ENCODE results near the gene KCNC4.

KCNC4 gene

DNA sequence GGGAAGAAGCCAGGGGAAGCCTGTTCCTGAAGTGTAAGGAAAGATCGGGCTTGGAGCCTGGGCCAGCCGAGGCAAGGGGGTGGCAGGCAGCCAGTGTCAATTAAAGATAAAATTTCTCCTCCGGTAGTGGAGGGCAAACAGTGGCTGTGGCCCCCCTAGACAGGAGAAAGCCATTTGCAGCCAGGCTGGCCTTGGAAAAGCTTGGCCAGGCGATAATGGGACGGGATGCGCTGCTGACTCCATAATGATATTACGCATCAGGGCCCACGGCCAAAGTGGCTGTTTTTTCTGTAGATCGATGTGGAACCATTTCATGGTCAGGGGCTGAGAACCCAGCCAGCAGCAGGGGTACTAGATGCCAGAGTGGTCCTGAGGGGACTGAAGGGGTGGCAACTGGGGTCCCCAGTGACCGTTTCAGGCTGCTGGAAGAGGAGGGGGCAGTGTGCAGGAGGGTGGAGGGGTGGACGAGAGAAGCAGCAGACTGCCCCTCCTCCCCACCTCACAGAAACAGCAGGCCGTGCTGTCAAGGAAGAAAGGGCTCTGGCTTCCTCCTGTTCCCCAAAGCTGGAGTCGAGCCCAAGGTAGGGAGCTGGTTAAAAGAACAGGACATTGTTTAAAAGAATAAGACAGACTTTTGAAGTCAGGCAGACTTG lies 25.2 kb downstream of the KCNC4 start:
- TF ChIP-seq, protein P1, sequence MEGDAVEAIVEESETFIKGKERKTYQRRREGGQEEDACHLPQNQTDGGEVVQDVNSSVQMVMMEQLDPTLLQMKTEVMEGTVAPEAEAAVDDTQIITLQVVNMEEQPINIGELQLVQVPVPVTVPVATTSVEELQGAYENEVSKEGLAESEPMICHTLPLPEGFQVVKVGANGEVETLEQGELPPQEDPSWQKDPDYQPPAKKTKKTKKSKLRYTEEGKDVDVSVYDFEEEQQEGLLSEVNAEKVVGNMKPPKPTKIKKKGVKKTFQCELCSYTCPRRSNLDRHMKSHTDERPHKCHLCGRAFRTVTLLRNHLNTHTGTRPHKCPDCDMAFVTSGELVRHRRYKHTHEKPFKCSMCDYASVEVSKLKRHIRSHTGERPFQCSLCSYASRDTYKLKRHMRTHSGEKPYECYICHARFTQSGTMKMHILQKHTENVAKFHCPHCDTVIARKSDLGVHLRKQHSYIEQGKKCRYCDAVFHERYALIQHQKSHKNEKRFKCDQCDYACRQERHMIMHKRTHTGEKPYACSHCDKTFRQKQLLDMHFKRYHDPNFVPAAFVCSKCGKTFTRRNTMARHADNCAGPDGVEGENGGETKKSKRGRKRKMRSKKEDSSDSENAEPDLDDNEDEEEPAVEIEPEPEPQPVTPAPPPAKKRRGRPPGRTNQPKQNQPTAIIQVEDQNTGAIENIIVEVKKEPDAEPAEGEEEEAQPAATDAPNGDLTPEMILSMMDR (IDR thresholded peaks at IDR 0.05; ENCODE audit: low read depth, low read length): no peak
- DNase-seq (ENCODE audit: low read depth in 2 of 2): peak in 1 of 2 donors; percentile 16
- no peak overlapping the region for H3K4me3 ChIP-seq (replicated peaks in 1 of 2; ENCODE audit: low read depth in 2 of 2, low read length in 2 of 2)

DNA sequence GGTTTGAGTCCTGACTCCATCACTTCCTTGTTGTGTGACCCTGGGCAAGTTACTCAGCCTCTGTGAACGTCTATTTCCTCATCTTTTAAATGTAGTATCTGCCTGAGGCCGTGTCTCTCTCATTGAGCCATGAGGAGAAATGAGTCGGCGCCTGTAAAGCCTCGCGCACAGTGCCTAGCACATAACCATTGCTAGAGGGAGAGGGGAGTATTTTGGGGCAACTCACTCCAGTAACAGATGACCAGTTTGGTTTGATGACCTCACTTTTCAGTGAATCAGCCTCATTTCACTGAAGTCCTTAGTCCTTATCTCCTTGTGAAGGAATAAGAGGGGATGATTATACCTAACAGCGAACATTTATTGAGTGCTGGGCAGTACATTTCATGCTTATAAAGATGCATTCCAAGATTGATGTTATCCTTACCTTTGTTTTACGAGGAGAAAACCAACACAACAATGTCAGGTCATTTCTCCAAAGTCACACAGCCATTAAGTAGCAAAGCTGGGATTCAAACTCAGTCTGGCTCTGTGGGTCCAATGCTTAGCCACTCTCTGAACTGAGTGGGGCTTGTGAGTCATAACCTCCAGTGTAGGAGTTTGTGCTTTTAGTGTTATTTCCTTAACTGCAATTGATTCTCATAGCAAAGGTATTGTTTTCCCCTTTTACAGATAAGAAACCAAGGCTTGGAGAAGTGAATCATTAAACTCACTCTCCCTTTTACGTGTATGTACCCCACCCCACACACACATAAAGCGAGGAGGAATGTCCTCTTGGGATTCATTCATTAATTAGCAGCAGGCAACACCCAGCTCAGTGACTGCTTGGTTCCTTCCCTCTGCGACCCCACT lies 25.9 kb downstream of the KCNC4 start:
- TF ChIP-seq, protein P1 (IDR thresholded peaks at IDR 0.05; ENCODE audit: low read depth, low read length): no peak
- H3K4me3 ChIP-seq (replicated peaks in 1 of 2; ENCODE audit: low read depth in 2 of 2, low read length in 2 of 2): no peak overlapping the region
- DNase-seq (ENCODE audit: low read depth in 2 of 2): peak; percentile 74 to 85

DNA sequence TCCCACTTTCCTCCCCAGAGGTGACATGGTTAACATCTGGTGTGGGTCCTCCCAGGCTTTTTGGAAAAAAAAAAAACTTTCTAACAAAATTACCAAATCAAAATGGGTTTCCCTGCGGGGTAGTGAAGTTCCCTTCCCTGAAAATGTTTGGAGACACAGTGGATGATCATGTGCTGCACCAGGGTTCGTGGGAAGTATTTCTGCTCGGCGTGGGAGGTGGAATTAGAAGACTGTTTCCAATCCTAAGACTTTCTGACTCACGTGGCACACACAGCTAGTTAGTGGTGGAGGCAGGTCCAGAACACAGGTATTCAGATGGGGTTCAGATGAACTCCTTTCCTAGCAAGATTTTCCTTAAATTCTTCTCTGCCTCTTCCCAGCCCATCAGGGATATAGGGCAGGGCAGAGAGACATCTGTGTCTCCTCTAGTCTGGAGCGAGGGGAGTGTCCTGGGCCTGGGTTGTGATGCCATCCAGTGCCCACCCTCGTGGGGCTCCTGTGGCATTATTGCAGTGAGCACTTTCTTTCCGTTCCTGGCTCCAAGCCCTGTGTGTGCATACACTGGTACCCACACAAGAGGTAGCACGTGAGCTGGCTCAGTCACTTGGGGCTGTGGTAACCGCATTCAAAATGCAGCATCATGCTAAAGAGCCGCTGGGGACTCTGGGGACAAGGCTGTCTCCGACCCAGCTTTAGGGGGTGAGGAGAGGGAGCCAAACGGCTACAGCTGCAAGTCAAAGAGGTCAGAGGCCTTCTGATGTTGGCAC lies 27.5 kb downstream of the KCNC4 start:
- no peak overlapping the region for H3K4me3 ChIP-seq (replicated peaks in 1 of 2; ENCODE audit: low read depth in 2 of 2, low read length in 2 of 2)
- no peak for DNase-seq (ENCODE audit: low read depth in 2 of 2)
- TF ChIP-seq, protein P1 (IDR thresholded peaks at IDR 0.05; ENCODE audit: low read depth, low read length): no peak

DNA sequence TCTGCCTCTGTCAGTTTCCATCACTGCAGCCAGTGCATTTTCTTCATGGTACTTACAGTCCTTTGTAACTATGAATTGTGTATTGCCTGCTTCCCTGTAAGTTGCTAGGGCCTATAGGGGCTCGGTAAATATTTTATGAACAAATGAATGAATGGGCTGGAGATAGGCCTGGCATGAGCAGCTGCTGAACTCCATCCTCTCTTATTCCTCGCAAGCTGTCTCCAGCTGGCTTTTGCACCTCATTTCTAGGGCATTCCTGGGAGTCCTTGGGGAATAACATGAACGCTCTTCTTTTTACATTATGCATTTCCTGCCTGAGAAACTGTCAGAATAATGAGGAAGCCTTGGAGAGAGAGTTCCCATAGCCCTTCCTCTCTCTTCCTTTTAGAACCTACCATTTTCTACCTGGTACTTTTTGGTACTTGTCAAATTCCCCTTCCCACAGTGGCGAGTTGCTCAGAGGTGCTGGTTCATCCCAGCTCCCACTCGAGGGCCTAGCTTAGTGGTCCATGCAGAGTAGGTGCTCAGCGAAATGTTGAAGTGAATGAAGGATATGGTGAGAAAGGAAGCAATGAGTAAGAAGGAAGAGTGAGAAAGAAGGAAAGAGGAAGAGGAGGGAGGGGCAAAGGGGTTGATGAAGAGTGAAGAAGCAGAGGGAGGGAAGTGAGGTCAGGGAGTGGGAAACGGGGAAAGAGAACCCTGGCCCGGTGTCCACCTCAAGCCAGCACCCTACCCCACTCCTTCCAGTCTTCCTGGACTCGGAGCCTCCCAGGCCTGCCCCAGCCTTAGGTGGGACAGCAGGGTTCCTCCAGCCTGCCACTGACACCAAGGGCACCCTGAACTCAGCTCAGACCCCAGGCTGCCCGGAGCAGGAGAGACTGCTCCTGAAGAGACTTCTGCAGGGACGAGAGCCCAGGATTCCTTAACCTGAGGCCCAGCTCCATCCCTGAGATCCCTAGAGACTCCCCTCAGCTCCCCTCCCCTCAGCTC lies 29.6 kb downstream of the KCNC4 start:
- TF ChIP-seq, protein P1 (IDR thresholded peaks at IDR 0.05; ENCODE audit: low read depth, low read length): no peak
- no peak overlapping the region for H3K4me3 ChIP-seq (replicated peaks in 1 of 2; ENCODE audit: low read depth in 2 of 2, low read length in 2 of 2)
- DNase-seq (ENCODE audit: low read depth in 2 of 2): peak; percentile 60 to 61

DNA sequence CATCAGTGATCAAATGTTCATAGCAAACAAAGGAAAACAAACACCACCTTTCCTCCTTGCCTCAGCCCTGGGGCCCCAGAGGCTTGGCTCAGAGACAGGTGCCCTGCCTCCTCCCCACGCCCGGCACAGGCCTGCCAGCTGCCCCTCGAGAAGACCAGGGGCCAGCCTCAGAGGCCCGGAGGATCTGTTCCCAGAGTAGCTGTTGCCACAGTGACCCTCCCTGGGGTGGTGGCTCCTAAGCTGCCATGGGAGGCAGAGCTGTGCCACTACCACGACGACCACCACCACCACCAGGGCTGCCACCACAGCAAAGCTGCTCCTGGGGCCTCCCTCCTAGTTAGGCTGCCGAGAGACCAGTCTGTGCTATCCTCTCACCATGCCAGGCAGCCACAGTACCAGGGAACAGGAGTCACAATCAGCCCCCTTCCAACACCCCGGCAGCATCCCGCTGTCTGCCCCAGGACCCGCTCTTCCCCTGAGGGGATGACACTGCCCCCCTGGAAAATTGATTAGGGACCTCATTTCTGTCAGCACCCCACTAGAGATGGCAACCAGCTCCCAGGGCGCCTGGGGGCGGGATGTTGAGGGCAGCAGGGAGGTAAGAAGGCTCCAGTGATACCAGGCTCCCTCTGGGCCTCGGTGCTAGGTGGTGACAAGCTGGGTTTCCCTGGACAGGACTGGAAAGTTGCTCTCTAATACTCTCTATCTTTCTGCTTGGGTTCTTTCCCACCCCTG lies 30.5 kb downstream of the KCNC4 start:
- H3K4me3 ChIP-seq (replicated peaks in 1 of 2; ENCODE audit: low read depth in 2 of 2, low read length in 2 of 2): no peak overlapping the region
- DNase-seq (ENCODE audit: low read depth in 2 of 2): no peak
- TF ChIP-seq, protein P1 (IDR thresholded peaks at IDR 0.05; ENCODE audit: low read depth, low read length): no peak

All from cardiac fibroblast (primary cell).